Measurements from ENCODE around the gene CCBE1.

Gene CCBE1

DNA sequence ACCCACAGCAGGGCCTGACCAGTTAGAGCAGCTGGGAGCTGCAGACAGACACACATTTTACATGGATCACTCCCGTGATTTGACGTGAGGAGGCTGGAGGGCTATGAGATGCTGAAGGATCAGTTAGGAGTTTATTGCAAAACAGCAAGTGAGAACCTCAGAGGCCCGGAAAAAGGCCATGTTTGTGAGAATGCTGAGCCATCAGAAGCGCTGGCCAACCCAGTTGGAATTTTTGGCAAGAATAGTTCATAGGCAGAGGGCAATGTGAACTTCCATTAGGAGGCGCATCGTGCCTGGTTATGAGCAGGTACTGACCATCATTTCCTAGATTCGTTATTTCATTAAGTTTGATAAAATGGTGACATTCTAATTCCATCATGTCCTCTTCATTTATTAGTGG, 314.8 kb downstream of the CCBE1 start:
- DNase-seq = no peak

GRCh38 chr18:59381949-59382348, 315.3 kb downstream of the CCBE1 start:
- no peak for DNase-seq
